Superior temporal gyrus (tissue), 1 donor: Measurements from ENCODE around the gene UPK1A.
"Not testable (repeated sequence)": the region's sequence is repeated elsewhere in the genome, so short reads cannot be mapped to it uniquely, and the experiment has no call there.

Experiments
- DNase-seq: peaks from one replicate; pipeline ENCODE4 v3.0.0-alpha.2; 2016; ENCODE audit errors: extremely low spot score

UPK1A gene

DNA sequence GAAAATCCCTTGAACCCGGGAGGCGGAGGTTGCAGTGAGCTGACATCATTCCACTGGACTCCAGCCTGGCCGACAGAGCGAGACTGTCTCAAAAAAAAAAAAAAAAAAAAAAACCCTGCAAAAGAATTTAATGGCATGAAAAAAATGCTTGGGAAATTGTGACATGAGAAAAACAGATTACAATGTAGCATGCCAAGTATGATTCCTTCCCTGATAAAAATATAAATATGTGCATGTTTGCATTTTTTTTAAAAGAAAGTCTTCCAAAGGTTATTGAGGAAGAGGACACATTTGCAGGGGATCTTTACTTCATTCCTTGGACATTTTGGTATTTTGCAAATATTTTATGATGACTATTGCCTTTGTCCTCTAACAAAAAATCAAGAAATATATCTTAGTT, 23.5 kb downstream of the UPK1A start:
- no peak for DNase-seq

DNA sequence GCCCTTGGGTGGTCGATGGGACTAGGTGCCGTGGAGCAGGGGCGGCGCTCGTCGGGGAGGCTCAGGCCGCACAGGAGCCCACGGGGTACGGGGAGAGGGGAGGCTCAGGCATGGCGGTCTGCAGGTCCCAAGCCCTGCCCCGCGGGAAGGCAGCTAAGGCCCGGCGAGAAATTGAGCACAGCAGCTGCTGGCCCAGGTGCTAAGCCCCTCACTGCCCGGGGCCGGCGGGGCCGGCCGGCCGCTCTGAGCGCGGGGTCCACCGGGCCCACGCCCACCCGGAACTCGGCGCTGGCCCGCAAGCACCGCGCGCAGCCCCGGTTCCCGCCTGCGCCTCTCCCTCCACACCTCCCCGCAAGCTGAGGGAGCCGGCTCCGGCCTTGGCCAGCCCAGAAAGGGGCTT, 24.8 kb downstream of the UPK1A start:
- DNase-seq = not testable (repeated sequence)

DNA sequence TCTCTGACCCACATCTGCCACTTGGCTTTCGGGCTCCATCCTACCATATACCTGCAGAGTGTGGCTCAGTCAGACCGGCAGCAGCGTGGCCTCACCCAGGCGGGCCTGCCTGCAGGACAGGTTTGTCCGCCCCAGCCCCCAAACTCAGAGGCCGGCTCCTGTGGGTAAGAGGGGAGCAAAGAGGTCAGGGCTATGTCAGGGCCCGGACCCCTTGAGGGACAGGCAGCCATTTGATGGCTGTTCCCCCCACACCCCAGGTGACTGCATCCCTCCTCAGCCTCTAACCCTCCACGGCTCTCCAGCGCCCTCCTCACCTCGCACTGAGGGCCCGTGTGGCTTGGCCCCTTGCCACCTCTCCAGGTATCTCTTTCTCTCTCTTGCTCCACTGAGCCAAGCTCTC, 25.7 kb downstream of the UPK1A start:
- no peak for DNase-seq

DNA sequence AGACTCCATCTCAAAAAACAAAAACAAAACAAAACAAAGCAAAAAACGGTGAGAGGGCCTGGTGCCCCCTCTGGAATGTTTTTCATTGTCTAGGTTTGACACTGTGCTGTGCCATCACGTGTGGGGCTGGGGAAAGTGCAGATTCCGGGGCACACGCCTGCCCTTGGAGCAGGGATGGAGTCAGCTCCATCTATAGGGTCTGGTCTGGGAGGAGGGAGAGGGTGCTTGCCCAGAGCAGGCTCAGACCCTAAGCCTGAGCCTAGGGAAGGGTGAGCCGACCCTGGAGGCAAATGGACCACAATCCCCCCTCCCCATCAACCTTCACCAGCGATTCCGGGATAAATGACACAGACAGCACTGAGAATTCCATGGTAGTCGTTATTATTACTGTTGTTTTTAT, 27.1 kb downstream of the UPK1A start:
- no peak for DNase-seq

DNA sequence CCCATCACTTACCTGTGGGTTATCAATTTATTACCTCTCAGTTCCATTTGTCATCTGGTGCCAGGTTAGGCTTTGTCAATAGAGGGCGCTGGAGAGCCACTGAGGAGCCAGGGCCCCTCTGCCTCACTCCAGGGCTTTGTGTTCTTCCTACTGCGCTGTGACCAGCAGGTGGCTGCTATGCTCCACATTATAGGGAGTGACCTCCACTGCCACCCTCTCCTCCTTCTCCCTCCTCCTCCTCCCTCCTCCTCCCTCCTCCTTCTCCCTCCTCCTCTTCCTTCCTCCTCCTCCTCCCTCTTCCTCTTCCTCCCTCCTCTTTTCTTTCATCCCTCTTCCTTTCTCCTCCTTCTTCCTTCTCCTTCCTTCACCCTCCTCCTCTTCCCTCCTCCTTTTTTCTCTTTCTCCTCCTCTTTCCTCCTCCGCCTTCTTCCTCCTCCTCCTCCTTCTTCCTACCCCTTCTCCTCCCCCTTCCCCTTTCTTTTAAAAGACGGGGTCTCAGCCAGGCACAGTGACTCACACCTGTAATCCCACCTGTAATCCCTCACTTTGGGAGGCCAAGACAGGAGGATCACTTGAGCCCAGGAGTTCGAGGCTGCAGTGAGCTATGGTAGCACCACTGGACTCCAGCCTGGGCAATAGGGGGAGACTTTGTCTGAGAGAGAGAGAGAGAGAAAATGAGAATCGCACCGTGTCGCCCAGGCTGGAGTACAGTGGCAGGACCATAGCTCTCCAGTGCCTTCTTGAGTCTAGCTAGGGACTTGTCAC, 27.7 kb downstream of the UPK1A start:
- peak; percentile 94 for DNase-seq

DNA sequence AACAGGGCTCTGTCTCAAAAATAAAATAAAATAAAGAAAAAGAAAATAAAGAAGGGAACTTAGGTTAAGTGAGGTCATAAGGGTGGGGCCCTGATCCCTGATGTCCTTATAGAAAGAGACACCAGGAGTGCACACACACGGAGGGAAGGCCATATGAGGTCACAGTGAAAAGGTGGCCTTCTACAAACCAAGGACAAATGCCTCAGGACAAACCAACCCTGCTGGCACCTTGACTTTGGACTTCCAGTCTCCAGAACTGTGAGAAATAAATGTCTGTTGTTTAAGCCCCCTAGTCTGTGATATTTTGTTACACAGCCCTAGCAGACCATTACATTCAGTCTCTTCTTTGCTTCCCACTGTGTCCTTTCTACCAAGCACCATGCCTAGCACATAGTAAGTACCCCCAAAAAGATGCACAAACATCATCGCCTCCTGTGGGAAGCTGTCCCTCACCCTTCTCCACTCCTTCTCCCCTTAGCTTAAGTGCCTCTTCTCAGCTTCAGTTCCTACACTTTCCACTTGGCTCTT, 29.6 kb downstream of the UPK1A start:
- DNase-seq = no peak

DNA sequence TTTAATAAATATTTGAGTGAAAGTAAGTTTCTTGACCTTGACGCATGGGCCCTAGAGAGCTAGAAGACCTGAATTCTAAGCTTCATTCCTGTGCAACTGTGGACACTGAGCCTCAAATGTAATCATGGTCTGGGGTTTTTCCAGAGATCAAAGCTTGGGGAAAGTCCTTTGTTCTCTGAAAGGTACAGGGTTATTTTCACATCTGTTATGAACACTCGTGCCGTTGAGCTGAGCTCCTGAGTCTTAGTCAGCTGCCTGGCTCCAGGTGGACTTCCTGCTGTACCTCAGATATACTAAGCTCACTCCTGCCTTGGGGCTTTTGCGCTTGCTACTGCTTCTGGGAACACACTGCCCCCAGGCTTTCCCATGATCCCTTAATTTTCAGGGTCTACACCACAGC, 30.5 kb downstream of the UPK1A start:
- DNase-seq = no peak

DNA sequence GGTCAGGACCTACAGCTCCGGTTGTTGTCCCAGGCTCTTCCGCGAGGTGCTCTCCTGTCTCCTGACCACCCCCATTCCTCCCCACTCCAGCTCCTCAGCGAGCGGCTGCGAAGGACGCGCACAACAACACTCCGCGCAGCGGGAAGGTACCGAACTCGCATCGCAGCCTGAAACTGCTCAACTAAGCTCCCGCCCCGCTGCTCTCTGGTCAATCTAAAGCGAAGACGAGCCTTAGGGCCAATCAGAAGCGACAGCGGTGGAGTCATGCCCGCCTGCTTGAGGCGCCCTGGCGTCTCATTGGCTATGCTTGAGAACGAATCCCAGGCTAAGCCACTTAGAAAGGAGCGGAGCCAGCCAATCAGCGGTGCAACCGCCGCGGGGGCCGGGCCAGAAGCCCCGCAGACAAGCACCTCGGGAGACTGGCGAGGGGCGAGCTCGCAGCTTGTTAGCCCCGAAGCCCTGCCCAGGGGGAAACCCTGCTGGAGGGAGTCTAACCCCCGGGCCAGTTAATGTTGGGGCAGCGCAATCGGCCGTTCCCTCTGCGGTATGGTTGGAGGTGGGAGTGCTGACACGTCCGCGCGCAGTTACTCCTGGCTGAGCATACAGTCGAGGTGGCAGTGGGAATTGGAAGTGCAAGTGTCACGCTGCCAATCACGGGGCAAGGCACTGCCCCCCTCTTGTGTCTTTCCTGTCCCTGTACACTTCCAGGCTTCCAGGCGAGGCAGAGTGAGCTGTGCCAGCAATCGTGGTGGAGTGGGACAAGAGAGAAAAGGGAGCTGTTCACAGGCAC, 36.1 kb downstream of the UPK1A start:
- peak; percentile 99 for DNase-seq

DNA sequence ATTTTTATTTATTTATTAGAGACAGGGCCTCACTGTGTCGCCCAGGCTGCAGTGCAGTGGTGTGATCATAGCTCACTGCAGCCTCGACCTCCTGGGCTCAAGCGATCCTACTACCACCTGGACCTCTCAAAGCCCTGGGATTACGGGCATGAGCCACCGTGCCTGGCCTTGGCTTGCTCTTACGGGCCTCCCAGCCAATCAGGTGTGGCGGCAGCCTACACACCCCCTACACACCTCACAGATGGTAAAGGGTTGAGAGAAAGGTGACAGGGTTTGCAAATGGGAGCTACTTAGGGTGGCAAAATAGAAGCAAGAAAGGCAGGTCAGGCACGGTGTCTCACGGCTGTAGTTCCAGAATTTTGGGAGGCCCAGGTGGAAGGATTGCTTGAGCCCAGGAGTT, 37.0 kb downstream of the UPK1A start:
- no peak for DNase-seq

DNA sequence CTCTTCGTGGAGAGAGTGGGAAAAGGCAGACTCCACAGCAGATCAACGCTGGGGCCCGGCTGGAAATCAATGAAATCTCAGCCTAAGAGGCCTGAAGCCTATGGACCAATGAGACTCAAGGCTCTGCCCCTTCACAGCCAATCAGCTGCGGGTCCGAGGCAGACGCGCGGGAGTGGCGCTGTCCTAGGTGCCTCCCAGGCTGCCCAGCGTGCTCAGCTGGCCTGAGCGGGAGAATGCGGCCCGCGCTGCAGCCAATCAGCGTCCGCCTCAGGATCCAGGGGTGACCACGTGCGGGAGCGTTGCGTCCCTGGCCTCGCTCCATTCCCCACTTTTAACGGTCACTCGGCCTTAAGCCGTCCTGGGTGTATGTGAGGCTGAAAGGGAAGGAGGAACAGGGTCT, 37.9 kb downstream of the UPK1A start, which contains the start of gene ZBTB32:
Gene ZBTB32 (plus strand): TSS at position 341 of the 400 bp plus-strand sequence. CDS start 10,069 bp downstream, outside the sequence.
- no peak for DNase-seq

DNA sequence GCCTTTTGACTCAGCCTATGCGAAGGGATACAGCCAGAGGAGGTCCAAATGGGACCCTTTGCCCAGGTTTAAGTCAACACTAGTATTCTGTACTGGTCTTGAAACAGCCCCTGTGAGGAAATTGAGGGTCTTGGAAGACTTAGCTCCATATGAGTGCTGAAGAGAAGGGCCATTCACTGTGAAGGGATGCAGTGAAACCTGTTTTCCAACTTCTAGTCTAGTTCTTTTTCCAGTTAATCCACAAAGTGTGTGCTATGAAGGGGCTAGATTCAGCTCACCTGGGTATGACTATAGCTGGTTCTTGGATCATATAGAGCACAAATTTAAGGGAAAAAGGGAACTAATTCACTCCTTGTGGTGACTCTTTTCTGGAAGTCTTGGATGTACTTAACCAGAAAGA, 42.1 kb downstream of the UPK1A start:
- DNase-seq = no peak

DNA sequence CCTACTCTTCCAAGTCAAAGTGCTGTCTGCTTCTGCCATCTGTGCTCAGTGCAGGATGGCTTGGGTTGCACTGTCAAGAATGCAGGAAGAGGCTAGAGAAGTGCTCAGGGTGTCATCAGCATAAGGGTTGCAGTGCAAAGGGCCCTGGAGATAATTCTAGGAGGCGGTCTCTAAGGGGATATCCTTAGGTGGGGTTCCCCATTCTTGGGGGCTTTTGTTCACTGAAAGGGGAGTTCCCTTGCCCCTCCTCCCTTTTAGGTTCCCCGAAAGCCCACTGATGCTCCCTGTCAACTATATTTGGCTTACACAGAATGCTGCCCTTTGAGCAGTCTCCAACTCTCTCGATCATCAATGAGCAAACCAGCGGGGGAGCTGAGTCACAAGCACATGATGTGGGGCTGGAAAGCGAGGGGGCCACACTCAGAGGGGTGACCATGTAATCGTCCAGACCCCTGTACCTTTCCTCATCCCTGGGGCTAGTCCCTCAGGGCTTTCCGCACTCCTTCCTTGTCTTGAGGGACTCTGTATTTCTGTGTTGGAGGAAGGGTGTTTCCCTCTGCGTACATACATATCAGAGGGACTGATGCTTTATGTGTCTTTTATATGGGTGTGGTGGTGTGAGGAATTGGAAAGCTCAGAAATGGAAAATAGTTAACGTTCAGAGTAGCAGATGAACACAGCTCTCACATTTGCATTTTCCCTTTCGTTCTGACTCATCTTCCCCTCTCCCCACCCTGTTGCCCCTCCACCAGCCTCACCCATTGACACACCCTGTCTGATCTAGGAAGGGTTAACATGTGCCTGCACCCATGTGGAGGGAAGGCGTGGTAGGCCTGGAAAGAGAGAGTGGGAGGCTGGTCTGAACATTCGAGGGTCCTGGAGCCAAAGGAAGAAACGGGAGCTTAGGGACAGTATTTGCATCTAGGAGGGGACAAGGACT, 44.7 kb downstream of the UPK1A start:
- DNase-seq = no peak

DNA sequence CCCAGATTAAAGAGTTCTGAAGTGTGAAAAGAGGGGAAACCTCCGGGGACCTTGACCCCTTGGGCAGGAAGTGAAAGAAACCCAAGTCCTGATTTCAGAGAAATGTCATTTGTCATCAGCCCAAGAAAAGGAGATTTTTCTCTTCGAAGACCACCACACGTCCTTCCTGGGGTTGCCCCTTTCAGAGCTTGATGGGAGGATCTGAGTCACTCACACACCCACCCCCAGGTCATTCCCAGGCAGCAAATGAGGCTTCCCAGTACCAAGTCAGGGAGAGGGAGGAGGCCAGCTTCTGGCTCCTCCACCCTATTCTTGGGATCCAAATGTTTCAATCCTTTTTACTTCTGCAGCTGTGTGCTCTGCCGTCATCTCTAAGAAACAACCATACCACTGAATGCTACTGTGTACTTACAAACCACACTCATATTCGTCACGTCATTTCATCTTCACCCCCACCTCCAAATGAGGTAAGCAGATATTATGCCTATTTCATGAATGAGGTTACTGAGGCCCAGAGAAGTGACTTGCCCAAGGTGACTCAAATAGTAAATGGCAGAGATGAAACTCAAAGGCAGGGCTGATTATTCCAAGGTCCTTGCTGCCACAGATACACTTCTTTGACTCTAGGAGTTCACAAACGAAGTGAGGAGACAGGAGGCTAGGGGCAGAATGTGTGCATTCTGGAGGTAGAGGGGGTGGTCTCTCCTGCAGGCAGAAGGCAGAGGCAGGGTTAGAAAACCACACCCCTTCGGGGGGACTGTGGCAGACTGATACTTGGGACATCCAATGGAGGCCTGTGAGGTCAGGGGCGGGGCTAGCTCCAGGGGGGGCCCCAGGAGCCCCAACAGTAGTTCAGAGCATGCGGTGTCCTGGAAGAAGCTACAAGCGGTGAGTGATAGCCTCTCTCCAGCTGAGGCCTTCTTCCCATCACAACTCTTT, 46.5 kb downstream of the UPK1A start:
- DNase-seq = no peak

DNA sequence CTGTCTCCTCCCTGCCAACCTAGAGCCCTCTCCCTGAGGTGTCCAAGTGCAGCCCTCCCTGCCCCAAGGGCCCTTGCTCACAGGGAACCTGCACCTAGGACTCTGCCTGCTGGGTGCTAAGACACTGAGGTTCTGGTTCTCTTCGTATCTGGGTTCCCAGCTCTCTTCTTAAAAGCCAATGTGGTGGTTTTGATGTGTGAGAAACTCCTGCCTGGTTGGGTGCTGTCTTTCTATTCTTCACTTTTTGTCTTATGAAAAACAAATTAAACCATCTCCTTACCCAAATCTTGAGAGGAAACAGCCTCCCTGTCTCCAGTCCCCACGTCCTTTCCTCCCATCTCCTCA, 47.2 kb downstream of the UPK1A start:
- DNase-seq = no peak

DNA sequence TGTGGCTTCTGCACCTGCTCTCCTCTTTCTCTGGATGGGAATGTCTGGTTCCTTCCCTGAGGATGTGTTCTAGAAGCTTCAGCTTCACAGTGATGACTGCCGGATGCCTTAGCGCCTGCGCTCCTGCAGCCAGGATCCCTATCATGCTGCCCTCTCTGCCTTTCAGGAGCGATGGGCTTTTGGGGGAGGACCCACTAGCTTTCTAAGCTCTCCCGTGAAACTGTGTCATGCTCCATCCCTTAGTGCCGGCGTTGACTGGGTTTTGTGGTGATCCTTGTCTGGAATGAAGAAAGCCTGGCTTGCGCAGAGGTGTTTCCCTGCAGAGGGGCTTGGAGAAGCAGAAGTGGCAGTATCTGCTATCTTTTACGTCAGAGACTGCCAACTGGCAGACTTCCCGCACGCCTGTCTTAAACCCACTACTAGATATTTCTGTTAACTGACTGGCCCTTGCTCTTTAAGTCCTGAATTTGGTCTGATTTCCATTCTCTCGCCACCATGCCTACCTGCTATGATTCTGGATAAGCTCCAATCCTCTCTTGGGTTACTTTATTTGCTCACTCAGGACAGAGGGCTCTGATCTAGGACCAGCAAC, 47.7 kb downstream of the UPK1A start:
- DNase-seq = no peak

DNA sequence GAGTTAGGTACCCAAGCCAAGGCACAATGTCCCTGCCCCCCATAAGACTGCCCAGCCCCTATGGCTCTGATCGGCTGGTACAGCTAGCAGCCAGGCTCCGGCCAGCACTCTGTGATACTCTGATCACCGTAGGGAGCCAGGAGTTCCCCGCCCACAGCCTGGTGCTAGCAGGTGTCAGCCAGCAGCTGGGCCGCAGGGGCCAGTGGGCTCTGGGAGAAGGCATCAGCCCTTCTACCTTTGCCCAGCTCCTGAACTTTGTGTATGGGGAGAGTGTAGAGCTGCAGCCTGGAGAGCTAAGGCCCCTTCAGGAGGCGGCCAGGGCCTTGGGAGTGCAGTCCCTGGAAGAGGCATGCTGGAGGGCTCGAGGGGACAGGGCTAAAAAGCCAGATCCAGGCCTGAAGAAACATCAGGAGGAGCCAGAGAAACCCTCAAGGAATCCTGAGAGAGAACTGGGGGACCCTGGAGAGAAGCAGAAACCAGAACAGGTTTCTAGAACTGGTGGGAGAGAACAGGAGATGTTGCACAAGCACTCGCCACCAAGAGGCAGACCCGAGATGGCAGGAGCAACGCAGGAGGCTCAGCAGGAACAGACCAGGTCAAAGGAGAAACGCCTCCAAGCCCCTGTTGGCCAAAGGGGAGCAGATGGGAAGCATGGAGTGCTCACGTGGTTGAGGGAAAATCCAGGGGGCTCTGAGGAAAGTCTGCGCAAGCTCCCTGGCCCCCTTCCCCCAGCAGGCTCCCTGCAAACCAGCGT, 48.5 kb downstream of the UPK1A start:
- no peak for DNase-seq

DNA sequence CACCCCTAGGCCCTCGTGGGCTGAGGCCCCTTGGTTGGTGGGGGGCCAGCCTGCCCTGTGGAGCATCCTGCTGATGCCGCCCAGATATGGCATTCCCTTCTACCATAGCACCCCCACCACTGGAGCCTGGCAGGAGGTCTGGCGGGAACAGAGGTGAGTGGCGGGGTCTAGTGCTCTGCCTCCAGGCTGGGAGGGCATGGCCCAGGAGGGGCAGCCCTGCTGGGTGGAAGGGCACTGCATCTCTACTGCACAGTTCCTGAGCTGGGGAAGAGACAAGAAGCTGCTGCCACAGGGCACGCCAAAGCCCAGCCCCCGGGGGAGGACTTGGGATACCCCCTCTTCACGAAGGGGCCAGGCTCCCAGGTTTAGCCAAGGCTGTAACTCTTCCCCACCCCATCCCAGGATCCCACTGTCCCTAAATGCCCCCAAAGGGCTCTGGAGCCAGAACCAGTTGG, 49.1 kb downstream of the UPK1A start:
- DNase-seq = no peak

DNA sequence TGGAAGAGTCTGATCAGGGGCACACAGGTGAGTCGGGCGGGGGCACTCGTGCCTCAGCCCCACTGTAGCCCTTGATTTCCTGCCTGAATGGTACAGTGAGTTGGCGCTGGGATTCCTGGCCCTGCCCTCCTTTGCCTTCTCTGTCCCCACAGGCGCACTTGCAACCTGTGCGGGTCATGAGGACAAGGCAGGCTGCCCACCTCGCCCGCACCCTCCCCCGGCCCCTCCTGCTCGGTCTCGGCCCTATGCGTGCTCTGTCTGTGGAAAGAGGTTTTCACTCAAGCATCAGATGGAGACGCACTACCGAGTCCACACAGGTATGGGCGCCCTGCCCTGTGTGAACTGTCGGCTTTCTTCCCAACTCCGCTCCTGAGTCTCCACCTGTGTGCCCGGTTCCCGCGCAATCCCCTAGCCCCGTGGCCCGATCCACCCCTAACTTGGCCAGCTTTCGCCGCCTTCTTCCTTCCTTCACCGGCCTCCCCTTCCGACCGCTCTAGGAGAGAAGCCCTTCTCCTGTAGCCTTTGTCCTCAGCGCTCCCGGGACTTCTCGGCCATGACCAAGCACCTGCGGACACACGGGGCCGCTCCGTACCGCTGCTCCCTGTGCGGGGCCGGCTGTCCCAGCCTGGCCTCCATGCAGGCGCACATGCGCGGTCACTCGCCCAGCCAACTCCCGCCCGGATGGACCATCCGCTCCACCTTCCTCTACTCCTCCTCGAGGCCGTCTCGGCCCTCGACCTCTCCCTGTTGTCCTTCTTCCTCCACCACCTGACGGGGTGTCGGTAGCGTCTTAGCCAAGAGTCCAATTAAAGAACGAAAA, 49.9 kb downstream of the UPK1A start:
- DNase-seq = no peak
